Measurements from ENCODE around the gene TWF2.

The TWF2 gene

DNA sequence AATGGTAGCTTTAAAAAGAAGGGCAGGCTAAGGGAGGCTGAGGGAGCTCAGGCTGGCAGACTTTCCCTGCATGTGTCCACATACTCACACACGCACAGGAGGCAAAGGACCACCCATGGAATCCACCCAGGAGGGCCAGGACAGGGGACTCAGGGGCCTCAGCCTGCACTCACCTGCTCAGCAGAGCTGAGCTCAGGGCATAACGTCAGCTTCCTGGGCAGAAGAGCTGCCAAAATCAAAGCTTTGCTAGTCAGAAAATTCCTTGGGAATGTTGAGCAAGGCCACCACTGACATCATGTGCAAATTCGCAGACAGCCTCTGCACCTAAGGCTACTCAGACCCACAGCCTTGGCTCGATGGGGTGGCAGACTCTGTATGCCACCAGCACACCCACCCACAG is 57.4 kb downstream of the TWF2 start:
- DNase-seq (ENCODE audit: low read depth in 2 of 2), result no peak
